Measurements from ENCODE around the gene SPAG6.

Gene SPAG6

GRCh38 chr10:22458272-22459038 is 113.2 kb downstream of the SPAG6 start:
- DNase-seq (ENCODE audit: low read depth in 1 of 2, low spot score in 1 of 2): no peak

DNA sequence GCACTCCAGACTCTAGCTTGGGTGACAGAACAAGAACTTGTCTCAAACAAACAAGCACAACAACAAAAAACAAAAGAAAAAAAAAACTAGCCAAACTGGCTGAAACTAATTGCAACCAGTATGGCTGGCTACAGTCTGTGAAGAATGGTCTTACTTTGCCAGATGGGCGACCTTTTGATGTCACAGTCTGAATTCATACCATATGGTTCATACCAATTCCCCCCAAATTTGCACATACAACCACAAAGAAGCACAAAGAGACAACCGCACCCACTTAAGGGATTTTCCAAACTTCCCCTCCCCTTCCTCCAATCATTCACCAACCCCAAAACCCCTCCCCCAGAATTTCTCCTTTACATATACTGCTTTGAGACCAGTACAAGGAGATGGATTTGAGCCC is 114.2 kb downstream of the SPAG6 start:
- no peak for DNase-seq (ENCODE audit: low read depth in 1 of 2, low spot score in 1 of 2)

DNA sequence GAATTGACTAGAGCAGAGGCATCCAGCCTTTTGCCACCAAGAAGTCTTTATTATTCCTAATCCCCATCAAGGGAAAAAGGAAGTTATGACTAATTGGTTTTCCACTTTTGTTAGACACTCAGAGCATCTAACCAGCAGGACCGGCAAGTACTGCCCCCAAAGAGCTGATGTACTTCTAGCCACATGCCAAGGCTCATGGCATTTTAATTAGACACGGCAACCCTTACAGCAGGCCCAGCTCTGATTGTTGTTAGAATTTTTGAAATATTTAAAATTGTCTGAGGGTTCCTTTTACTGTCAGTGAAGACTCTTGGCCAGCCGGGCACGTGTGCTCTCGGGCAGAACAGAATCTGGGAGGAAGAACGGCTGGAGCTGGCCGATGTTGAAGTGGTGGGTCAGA is 114.8 kb downstream of the SPAG6 start:
- no peak for DNase-seq (ENCODE audit: low read depth in 1 of 2, low spot score in 1 of 2)

- DNase-seq (ENCODE audit: low read depth in 1 of 2, low spot score in 1 of 2): no peak
Measured at GRCh38 chr10:22460531-22461403, 115.5 kb downstream of the SPAG6 start.

- DNase-seq (ENCODE audit: low read depth in 1 of 2, low spot score in 1 of 2): no peak
Measured at GRCh38 chr10:22461891-22462290, 116.6 kb downstream of the SPAG6 start.

- no peak for DNase-seq (ENCODE audit: low read depth in 1 of 2, low spot score in 1 of 2)
Measured at GRCh38 chr10:22463255-22463654, 118.0 kb downstream of the SPAG6 start.

- no peak for DNase-seq (ENCODE audit: low read depth in 1 of 2, low spot score in 1 of 2)
Measured at GRCh38 chr10:22464966-22465629, 119.8 kb downstream of the SPAG6 start.

DNA sequence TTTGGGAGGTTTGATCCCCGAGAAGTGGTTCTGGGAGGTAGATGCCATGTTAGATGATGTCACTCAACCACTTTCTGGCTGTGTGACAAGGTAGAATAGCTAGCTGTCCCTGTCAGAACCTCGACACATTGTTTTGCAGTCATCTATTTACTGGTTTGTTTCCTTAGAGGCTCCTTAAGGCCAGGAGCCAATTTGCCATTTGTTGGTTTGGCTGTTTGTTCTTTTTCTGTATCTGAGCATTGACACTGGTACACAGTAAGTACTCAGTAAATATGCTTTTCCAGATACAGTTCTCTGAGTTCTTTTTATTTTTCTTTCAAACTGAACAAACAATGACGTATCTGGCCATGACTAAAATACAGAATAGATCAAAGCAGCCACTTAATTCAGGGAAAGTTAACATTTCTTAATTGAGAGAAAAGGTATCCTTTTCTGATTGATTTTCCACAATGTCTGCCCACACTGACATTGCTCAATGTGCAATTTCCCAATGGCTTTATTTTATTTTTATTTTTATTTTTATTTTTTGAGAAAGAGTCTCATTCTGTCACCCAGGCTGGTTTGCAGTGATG is 121.6 kb downstream of the SPAG6 start:
- DNase-seq (ENCODE audit: low read depth in 1 of 2, low spot score in 1 of 2): no peak
